ENCODE measurements around the gene SORL1.

DNA sequence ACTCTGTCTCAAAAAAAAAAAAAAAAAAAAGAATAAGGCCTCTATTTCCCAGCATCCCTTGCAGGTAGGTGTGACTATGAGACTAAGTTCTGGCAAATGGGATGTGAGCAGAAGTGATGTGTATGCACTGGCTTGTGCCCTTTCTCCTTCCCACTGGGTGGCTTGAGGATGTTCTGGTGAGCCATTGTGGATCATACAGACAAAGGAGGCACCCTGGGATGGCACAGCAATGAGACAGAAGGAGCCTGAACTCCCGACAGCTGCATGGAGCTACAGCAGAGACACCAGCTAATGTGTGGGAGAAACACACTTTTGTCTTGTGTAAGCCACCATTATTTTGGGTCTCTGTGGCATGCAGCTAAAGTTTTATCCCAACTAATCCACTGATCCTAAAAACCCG lies 10.6 kb upstream of the SORL1 start:
- no peak for TF ChIP-seq POLR2A (IDR thresholded peaks at IDR 0.05)
- TF ChIP-seq POLR2AphosphoS5 (IDR thresholded peaks at IDR 0.05): no peak
- TF ChIP-seq EP300 (IDR thresholded peaks at IDR 0.05): no peak
- TF ChIP-seq, protein P1, sequence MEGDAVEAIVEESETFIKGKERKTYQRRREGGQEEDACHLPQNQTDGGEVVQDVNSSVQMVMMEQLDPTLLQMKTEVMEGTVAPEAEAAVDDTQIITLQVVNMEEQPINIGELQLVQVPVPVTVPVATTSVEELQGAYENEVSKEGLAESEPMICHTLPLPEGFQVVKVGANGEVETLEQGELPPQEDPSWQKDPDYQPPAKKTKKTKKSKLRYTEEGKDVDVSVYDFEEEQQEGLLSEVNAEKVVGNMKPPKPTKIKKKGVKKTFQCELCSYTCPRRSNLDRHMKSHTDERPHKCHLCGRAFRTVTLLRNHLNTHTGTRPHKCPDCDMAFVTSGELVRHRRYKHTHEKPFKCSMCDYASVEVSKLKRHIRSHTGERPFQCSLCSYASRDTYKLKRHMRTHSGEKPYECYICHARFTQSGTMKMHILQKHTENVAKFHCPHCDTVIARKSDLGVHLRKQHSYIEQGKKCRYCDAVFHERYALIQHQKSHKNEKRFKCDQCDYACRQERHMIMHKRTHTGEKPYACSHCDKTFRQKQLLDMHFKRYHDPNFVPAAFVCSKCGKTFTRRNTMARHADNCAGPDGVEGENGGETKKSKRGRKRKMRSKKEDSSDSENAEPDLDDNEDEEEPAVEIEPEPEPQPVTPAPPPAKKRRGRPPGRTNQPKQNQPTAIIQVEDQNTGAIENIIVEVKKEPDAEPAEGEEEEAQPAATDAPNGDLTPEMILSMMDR (IDR thresholded peaks at IDR 0.05): no peak
